Hypothalamus (tissue), 51 donors: ENCODE measurements around the gene PRUNE1.
A peak's percentile ranks its signal among the peaks of the same experiment; 100 is the strongest.

Source experiments
- DNase-seq, 51 donors: peaks; one replicate each; lab custom pipeline; 2025; lab: John Stamatoyannopoulos, UW

The PRUNE1 gene, protein sequence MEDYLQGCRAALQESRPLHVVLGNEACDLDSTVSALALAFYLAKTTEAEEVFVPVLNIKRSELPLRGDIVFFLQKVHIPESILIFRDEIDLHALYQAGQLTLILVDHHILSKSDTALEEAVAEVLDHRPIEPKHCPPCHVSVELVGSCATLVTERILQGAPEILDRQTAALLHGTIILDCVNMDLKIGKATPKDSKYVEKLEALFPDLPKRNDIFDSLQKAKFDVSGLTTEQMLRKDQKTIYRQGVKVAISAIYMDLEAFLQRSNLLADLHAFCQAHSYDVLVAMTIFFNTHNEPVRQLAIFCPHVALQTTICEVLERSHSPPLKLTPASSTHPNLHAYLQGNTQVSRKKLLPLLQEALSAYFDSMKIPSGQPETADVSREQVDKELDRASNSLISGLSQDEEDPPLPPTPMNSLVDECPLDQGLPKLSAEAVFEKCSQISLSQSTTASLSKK

DNA sequence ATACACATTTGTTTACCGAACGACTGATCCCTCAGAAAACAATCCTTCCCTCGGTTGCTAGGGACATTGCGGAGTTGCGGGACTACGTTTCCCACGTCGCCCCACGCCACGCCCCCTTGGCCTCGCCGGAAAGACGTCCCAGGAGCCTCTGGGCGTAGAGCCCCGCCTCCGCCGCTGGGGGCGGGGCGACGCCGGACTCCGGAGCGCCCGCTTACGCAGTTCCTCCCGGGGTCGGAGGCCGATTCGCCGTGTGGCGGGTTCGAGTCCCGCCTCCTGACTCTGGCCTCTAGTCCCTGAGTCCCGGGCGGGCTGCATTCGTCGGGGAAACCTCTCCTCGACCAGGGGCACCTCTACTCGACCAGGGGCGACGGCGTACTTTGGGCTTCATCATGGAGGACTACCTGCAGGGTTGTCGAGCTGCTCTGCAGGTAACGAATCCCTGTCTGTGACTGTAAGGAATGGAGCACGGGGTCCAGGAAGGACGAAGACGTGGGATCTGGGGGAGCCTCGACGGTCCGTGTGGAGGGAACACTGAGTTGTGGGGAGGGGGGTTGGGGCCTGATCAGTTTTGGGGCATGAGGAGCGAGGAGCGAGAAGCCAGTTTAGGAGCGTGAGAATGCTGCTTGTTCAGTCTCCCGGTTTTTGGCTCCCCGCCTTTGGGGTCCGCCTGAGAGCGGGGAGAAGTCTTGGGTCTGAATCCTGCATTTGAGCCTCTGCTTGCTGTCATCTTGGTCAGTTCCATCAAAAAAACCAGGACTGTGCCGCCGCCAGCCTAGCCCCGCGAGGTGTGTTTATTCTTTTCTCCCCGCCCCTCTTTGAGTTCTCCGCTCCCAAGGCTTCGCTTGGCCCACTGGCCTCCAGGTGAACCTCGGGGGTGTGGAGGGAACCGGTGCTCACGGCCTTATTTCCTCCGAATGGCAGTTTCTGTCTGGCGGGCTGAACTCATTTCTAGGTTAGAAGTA, at the start of gene PRUNE1:
Gene PRUNE1 (plus strand): TSS at position 206 of the 962 bp plus-strand sequence. CDS start 184 bp downstream, at position 390.
- peak in 50 of 51 donors; percentile 42 to 97 (median 90) for DNase-seq

DNA sequence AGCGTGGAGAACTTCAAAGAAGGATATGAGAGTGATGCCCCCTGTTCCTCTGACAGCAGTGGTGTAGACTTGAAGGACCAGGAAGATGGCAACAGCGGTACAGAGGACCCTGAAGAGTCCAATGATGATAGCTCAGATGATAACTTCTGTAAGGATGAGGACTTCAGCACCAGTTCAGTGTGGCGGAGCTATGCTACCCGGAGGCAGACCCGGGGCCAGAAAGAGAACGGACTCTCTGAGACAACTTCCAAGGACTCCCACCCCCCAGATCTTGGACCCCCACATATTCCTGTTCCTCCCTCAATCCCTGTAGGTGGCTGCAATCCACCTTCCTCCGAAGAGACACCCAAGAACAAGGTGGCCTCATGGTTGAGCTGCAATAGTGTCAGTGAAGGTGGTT, 47.6 kb upstream of the PRUNE1 start:
- no peak for DNase-seq

DNA sequence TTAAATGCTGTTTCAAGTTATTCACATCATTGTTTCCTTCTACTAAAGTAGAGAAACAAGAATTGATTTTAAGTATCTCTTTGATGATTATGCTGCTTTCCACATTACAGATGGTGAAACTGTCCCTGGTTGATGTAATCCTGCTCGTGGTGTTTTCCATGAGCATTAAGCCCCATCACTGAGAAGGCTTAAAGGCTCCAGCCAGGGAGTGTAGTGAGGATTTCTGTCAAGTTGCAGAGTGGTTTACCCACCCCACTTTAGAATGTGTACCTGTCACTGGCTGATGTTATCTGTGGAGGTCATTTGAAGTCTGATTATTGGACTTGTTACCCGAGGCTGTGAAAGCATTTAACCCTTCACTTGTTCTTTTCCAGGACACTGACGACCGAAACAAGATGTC, 46.5 kb upstream of the PRUNE1 start:
- no peak for DNase-seq

DNA sequence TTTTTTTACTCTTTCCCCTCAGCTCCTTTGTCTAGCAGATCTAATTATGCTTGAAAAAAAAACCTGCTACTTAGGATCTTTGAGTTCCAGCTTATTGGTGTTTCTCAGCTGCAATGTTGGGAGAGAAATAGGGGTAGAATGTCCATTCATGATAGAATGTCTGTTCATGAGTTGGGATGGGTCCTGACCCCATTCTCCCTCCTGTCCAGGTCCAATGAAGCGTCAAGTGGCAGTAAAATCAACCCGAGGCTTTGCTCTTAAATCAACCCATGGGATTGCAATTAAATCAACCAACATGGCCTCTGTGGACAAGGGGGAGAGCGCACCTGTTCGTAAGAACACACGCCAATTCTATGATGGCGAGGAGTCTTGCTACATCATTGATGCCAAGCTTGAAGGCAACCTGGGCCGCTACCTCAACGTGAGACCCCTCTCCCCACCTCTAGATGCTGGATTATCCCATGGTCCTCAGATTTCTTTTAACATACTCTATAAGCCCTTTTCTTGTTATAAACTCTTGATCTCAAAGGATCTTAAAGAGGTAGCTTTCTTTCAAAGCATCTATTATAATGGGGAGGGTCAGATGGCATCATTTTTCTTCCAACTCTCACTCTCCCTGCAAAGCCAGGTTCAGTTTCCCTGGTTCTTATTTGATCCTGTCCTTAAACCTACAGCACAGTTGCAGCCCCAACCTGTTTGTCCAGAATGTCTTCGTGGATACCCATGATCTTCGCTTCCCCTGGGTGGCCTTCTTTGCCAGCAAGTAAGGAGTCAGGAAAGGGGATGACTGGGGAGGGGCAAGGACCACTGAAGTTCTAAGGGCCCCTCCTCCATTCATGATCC, 44.7 kb upstream of the PRUNE1 start:
- DNase-seq = no peak

DNA sequence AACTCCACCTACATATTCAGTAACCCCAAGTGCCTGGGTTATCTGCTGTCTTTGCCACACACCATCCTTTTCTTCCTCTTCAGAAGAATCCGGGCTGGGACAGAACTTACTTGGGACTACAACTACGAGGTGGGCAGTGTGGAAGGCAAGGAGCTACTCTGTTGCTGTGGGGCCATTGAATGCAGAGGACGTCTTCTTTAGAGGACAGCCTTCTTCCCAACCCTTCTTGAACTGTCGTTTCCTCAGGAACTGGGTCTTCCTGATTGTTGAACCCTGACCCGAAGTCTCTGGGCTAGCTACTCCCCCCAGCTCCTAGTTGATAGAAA, 44.1 kb upstream of the PRUNE1 start:
- DNase-seq = no peak

DNA sequence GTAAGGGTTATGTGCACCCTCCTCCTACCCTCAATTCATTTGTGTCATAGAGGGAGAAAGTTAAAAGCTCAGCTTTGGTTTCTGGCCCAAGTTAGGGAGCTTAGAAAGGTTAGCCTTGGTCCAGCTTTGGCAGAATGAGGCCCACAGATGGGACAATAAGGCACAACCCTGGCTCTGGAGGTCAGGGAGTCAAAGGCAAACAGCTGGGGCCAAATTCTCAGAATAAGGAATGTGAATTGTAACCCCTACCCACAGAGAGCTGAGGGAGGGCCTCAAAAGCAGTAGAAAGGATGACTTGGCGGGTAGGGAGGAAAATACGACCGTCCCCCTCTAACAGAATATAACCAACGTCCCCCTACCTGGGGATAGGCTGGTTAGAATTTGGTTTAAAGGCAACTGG, 42.6 kb upstream of the PRUNE1 start:
- no peak for DNase-seq

DNA sequence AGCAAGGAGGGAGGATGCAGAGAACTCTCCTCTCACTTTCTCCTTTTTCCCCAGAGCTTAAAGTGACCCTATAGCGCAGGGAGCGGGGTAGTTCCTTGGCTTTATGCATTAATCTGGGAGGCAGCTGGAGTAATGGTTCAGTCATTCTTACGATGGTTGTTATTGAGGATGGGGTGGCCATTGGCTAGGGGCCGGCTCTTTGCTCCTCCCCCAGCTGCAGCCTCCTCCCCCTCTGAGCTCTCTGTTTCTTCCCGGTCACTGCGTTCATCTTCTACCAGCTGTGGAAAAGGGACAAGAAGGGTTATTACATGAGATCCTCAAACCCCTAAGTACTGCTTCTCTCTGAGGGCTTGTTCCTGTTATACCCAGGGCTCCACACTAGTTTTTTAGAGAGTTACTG, 42.2 kb upstream of the PRUNE1 start:
- peak in 15 of 51 donors; percentile 6 to 35 (median 16) for DNase-seq

DNA sequence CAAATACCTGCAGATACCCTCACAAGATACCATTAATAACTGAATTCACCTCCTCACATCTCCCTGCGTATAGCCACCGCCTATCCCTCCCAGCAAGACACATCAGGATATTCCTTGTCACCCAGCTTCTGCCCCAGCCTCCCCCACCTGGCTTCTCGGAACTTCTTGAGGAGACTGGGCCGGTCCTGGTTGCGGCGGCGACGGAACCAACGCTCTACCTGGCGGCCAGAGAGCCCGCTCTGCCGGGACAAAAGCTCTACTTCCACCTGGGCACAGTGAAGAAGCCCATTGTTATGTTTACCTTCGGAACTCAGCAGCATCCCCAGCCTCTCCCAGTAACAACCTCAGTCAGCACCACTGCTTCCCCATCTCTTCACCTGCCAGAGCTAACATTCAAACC, 40.3 kb upstream of the PRUNE1 start:
- DNase-seq = no peak

DNA sequence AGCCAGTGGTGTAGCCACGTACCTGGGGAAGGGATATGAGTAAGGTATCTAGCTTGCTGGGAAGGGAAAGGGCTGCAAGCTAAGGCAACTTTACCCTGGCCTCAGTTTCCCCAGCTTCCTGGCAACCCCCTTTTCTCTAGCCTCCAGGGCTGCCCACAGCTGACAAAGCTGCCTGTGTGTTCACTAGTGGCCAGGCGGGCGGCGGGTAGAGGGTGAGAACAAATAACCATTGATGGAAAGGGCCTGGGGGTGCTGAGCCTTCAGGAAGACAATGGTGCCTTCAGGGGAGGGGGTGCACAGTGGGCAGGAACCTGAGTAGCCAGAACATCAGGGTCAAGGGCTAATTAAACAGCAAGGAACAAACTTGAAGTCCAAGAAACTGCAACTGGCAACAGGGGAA, 39.8 kb upstream of the PRUNE1 start:
- DNase-seq = peak in 41 of 51 donors; percentile 4 to 81 (median 47)

DNA sequence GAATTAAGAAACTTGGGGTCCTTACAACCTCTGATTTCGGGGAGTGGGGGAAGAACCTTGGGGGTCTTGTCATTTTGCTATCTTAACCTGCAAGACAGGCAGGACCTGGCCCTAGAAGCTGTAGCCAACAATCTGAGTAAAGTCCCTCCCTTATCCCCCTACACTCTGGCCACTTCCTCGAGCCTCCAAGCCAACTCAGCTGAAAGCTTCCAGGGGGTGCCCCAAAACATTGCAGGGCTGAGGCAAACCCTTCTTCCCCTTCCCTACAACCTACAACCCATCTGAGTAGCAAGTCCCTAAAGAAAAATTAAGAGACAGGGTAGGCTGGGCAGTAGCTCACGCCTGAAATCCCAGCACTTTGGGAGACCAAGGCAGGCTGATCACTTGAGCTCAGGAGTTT, 38.6 kb upstream of the PRUNE1 start:
- DNase-seq = no peak

DNA sequence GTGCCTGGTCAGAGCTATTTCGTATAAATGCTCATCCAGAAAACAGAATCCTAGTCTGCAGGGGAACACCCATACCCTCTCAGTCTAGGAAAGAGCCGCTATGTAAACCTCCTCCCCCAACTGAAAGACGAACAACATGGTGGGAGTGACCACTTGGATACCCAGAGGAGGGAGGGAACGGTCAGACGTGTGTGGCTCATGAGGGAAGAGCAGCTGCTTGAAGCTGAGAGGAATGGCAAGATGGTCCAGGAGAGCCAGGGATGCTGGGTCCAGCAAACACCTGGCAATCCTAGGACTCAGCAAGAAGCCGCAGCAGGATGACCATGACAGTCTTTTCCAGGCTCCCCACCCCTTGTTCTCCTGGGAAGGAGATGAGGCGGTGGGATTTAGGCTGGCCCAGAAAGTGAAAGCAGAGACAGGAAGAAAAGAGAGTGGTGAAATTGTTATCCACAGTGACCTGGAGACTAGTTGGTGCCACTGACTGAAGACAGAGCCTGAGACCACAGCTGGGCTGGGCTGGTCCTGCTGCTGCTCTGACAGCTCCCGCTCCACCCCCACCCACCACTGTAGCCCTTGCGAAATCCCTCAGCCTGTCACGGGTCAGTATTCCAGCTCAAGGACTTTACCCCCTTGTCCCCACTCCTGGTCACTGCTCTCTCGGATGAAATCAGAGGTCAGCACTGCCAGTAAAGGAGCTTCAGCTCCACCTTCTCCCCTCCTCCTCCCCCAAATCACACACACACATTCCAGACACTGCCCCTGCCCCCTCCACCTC, 37.3 kb upstream of the PRUNE1 start:
- DNase-seq = peak in 23 of 51 donors; percentile 6 to 73 (median 28)

DNA sequence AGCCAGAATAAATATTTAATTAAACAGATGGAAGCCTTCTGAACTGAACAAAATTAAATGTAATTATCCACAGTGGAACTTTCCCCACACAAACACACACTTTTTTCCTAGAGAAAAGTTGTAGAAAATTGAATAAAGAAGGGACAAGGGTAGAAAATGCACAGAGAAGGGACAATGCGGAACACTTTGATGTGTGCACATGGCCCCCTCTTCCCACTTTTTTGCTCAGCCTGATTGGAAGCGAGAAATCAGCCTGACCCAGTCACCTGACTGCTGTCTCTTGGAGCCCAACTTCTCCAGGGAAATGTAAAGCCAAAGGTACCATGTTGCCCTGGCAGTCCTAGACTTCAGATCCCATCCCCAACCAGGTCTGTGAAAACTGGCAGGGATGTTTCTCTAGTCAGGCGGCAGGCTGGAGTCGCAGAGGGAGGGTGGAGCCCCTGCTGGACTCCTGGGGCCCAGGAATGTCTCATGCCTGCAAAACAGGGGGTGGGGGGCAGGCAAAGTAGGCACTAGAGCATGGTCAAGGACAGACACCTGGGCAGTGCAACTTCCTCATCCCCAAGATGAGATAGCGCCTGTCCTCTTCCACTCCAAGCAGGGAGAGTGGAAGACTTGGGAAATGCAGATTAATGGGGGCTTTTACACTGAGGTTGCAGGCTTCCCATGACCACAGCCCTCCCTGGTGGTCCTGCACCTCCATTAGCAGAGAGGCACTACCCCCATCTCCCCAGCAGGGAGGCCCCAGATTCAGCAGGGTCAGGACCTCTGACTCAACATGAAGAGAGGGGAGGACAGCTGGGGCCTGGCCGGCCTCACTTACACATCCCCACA, 36.4 kb upstream of the PRUNE1 start:
- peak in 4 of 51 donors; percentile 3 to 20 (median 16) for DNase-seq

DNA sequence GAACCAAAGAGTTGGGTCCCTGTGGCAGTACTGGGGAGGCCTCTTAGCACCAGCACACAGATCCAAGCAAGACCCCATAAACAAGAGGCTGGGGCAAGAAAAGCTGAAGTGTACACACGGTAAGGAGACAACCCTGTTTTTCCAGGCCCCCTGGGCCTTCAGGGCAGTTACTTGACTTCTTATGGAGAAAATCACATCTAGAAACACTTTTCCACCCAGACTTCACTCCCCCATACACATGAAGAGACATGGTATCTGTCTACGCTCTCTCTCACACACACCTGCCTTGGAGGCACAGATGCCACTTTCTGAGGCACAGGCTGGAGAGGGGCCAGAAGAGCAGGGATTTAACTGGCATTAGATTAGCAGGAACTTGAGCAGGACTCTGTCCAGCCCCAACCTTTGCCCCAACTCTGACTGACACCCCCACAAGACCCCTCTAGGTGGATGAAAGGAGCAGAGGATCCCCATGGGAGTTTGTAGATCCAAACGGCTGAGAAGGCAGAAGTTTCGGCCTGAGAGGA, 35.8 kb upstream of the PRUNE1 start:
- DNase-seq = no peak

DNA sequence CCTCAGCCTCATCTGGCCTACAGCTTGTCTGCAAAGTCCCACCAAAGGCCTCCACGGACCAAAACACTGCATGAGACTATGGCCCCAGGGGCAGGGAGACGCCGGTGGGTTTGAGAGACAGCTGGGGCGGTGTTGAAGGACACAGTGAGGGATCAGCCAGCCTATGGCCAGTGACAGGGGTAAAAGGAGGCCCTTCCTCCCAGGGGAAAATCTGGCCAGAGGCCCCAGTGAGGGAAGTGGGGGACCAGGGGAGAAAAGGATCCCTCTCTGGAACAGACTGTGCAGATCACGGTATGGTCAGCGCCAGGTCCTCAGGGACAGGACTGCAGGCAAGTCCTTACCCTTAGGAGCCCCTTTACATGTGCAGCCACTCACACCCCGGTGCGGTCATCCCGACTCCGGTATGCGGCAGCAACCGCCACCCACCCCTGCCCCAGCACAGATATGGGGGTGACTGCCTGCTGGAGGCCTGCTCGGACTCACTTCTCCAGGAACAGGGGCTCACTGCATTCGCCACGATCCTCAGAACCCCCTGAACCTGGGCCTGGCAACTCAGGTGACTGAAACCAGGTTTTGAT, 34.9 kb upstream of the PRUNE1 start:
- DNase-seq = peak in 13 of 51 donors; percentile 9 to 50 (median 35)

DNA sequence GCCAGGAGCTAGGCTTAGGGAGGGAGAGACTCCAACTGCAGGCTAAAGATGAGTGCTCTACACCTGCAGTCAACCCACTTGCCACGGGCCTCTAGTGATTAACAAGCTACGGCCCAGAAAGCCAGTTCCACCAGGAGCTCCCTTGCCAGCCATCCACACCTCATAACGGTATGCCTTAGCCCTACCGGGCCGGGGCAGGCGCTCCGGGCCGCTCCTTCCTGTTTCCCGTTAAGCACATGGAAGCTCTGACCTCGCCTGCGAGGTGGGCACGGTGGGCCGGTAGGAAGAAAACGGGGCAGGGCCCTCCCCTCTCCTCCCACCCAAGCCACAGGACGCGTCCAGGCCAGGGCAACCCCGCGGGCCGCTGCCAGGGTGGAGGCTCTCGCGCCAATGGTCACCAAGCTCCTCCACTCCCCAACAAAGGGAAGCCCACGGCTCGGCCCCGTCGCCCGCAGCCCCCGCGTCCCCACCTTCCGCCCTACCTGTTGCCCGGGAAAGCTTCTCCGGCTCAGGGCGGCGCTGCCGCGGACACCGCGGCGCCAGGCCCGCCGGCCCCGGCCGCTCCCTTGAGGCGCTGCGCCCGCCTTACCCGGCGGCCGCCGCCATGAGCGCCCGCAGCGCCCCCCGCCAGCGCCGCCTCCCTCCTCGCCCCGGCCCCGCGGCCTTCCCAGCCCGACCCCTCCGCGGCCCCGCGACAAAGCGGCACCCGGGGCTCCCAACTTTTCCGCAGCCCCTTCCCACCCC, 34.2 kb upstream of the PRUNE1 start:
- DNase-seq = peak in 33 of 51 donors; percentile 17 to 76 (median 50)

DNA sequence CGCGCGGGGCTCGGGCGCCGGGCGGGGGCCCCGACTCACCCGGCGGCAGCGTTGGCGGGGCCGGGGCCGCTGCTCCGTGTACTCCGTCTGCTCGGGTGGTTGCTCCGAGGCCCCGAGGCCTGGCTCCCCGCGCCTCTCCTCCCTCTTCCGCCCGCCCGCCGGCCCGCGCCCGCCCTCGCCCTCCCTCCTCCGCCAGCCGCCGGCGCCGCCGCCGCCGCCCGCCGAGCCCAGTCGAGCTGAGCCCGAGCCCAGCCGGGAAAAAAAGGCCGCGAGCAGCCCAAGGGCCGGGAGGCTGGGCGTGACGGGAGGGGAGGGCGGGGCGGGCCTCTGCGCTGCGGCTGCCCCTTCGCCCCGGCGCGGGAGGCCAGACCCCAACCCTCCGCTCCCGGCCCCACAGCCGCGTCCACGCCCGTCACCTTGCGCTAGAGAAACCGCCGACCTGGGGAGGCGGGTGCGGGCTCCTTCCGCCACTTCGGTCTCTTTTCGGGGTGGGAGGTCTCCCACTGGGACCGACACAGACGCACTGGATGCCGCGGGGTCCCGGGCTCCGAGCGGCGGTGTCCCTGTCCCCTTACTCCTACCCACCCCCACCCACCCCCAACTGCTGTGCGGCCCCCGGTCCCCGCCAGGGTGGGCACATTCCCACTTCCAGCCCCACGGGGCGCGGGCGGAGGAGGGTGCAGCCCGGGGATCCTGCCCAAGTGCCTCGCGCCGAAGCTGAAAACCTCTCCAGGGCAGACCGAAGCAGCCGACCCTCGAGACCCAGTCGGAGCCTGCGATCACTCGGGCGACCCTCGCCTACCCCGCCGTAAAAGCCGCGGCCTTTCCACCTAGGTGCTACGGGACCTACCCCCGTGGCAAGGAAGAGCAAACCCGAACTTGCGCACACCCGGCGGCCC, 33.4 kb upstream of the PRUNE1 start, which contains the start of gene CERS2:
Gene CERS2 (minus strand): TSS at position 256 of the 899 bp plus-strand sequence. CDS start 5,745 bp downstream, outside the sequence.
- peak in 48 of 51 donors; percentile 15 to 78 (median 59) for DNase-seq
